Peyer's patch (tissue), 4 donors: ENCODE results near the gene MICA. TPM values are rescaled to one million over a fixed set of nuclear protein-coding genes. Genes with fewer than 3 reads are reported as not detected.
"Not testable (repeated sequence)": the region's sequence is repeated elsewhere in the genome, so short reads cannot be mapped to it uniquely, and the experiment has no call there.

Experiments used
- DNase-seq, 3 donors: peaks; one replicate each; pipeline ENCODE4 v3.0.0-alpha.2; 2017 to 2019
- H3K27ac ChIP-seq, 4 donors: fragments of 200-600 bp; sonication (generic); one replicate each; pipeline ENCODE4 v1.5.1; 2016 to 2019
- H3K27me3 ChIP-seq, 2 donors: fragments of 200-600 bp; sonication (generic); one replicate each; pipeline ENCODE4 v1.5.1; 2019
- H3K36me3 ChIP-seq, 3 donors: fragments of 200-600 bp; sonication (generic); one replicate each; pipeline ENCODE4 v1.5.1; 2016 to 2019
- H3K4me1 ChIP-seq, 4 donors: fragments of 200-600 bp; sonication (generic); one replicate each; pipeline ENCODE4 v1.5.1; 2016 to 2019
- H3K4me3 ChIP-seq, 4 donors: fragments of 200-600 bp; sonication (generic); 1 replicate in 3 of 4; 2 replicates in 1 of 4; pipeline ENCODE4 v1.5.1; 2016 to 2019; ENCODE audit warnings: mild to moderate bottlenecking in 1 of 4
- H3K9me3 ChIP-seq, 4 donors: fragments of 200-600 bp; sonication (generic); one replicate each; pipeline ENCODE4 v1.5.1; 2016 to 2019; ENCODE audit warnings: mild to moderate bottlenecking in 1 of 4
- CTCF ChIP-seq, 6 experiments: fragments of 450-650 bp in 4 of 6; fragments of 200-600 bp in 2 of 6; sonication (generic) in 1 of 6; IDR thresholded peaks; one replicate each; pipeline ENCODE4 v1.5.1; 2017 to 2019; ENCODE audit warnings: antibody characterized with exemption in 6 of 6, mild to moderate bottlenecking in 3 of 6, moderate library complexity in 1 of 6
- POLR2A ChIP-seq, 2 donors: fragments of 450-650 bp; IDR thresholded peaks; one replicate each; pipeline ENCODE4 v1.5.1; 2017; ENCODE audit warnings: antibody characterized with exemption in 2 of 2, mild to moderate bottlenecking in 2 of 2, moderate library complexity in 2 of 2
- total RNA-seq, 4 donors: library from RNA; depleted of rRNA; stranded (reverse); fragments of >200 nt; gene quantifications; one replicate each; pipeline ENCODE4 v1.1.0, GENCODE V29; 2016

The MICA gene
- total RNA-seq, 4 donors from 2014 or later, result 21.0 to 71.0 (median 29.1) TPM

- not testable (repeated sequence) for H3K4me3 ChIP-seq, H3K9me3 ChIP-seq, DNase-seq, H3K27me3 ChIP-seq, H3K36me3 ChIP-seq, H3K27ac ChIP-seq
- peaks cover 0 to 11% (median 0%) of the 10 kb centered on the region in 4 donors for H3K4me1 ChIP-seq
- TF ChIP-seq CTCF (IDR thresholded peaks at IDR 0.05), result peak in 4 of 6 experiments; percentile 10 to 48 (median 16)
Observed at GRCh38 chr6:31374118-31374517, 29.3 kb upstream of the MICA start.

- no peaks in the 10 kb centered on the region for H3K36me3 ChIP-seq
- DNase-seq, result no peak
- no peak for TF ChIP-seq POLR2A (IDR thresholded peaks at IDR 0.05)
- TF ChIP-seq CTCF (IDR thresholded peaks at IDR 0.05), result no peak
- peaks cover 0 to 4% (median 0%) of the 10 kb centered on the region in 4 donors for H3K9me3 ChIP-seq
- H3K27me3 ChIP-seq, result no peaks in the 10 kb centered on the region
- no peak overlapping the region for H3K4me3 ChIP-seq
- peaks cover 0 to 16% (median 0%) of the 10 kb centered on the region in 4 donors for H3K4me1 ChIP-seq
- no peak overlapping the region for H3K27ac ChIP-seq
Observed at GRCh38 chr6:31375699-31376098, 27.7 kb upstream of the MICA start.

GRCh38 chr6:31377029-31377428 lies 26.4 kb upstream of the MICA start:
- peak overlapping the region in 2 of 4 donors; percentile 83 to 95 for H3K27ac ChIP-seq
- DNase-seq, result no peak
- no peak for TF ChIP-seq POLR2A (IDR thresholded peaks at IDR 0.05)
- TF ChIP-seq CTCF (IDR thresholded peaks at IDR 0.05), result no peak

GRCh38 chr6:31378062-31378720 lies 25.2 kb upstream of the MICA start:
- H3K36me3 ChIP-seq, result no peaks in the 10 kb centered on the region
- H3K27me3 ChIP-seq, result no peaks in the 10 kb centered on the region
- DNase-seq, result peak in 2 of 3 donors; percentile 88 to 92
- peak overlapping the region in 3 of 4 donors; percentile 57 to 95 (median 83) for H3K27ac ChIP-seq
- peak; percentile 88 to 91 for TF ChIP-seq POLR2A (IDR thresholded peaks at IDR 0.05)
- TF ChIP-seq CTCF (IDR thresholded peaks at IDR 0.05), result peak in 1 of 6 experiments; percentile 3
- H3K4me3 ChIP-seq, result no peak overlapping the region
- H3K9me3 ChIP-seq, result no peaks in the 10 kb centered on the region
- peaks cover 0 to 16% (median 0%) of the 10 kb centered on the region in 4 donors for H3K4me1 ChIP-seq

More at GRCh38 chr6:31377029-31377428, 26.4 kb upstream of the MICA start:
- Histone ChIP-seq H3K4me1 (peaks cover 0 to 16% (median 0%) of the 10 kb centered on the region in 4 donors), H3K4me3 (no peak overlapping the region), H3K27me3 (no peaks in the 10 kb centered on the region), H3K36me3 (no peaks in the 10 kb centered on the region), H3K9me3 (peaks cover 0 to 2% (median 0%) of the 10 kb centered on the region in 4 donors)

- H3K27me3 ChIP-seq, result no peaks in the 10 kb centered on the region
- TF ChIP-seq CTCF (IDR thresholded peaks at IDR 0.05) (no peak), POLR2A (IDR thresholded peaks at IDR 0.05) (no peak)
- H3K27ac ChIP-seq, result peak overlapping the region in 3 of 4 donors; percentile 14 to 95 (median 83)
- H3K4me3 ChIP-seq, result no peak overlapping the region
- H3K9me3 ChIP-seq, result no peaks in the 10 kb centered on the region
- H3K36me3 ChIP-seq, result no peaks in the 10 kb centered on the region
- peak in 1 of 3 donors; percentile 57 for DNase-seq
- peaks cover 0 to 16% (median 0%) of the 10 kb centered on the region in 4 donors for H3K4me1 ChIP-seq
Observed at GRCh38 chr6:31378721-31379103, 24.7 kb upstream of the MICA start.
